GM12801 (cell line): ENCODE data around the gene EZR.

Source experiments
- TF ChIP-seq, protein P1 (sequence below): IDR thresholded peaks from one replicate; pipeline ENCODE4 v1.5.1; 2011; ENCODE audit warnings: control low read depth; ENCODE audit not compliant: insufficient read length; ENCODE audit errors: extremely low read depth

EZR gene

DNA sequence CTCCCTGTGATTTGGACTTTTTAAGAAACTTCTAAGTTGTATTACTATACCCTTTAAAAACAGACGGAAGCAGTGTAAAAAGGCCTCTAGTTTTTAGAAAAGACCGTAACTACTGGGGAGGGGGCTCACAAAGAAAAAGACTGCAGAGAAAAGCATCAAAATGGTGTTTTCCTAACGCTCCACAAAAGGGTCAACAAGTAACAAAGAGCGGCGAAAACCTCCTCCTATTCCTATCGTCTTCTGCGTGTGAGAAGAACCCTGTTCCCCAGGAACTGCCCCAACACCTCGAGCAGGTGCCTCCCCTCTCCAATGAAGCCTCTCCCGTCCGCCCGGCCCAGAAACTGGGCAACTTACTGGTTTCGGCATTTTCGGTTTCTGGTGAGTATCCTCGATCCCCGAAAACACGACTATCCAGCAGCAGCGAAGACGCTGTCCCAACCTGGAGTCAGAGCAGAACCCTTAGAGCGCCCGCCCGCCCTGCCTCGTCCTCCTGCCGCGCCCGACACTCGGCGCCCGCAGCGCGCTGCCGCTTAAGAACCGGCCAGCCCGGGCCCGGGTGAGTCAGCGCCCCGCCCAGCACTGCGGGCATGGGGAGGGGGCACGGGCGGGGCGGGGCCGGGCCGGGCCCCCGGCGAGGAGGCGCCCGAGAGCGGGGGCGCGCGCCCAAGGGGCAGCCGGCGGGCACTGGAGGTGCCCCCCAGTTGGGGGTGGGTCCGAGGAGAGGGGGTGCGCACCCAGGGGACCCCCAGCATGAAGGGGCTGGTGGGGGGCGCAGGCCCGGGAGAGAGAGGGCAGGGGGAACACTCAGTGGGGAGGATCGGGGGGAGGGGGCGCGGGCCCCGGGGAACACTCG, 1.2 kb downstream of the EZR start:
- TF ChIP-seq, protein P1, sequence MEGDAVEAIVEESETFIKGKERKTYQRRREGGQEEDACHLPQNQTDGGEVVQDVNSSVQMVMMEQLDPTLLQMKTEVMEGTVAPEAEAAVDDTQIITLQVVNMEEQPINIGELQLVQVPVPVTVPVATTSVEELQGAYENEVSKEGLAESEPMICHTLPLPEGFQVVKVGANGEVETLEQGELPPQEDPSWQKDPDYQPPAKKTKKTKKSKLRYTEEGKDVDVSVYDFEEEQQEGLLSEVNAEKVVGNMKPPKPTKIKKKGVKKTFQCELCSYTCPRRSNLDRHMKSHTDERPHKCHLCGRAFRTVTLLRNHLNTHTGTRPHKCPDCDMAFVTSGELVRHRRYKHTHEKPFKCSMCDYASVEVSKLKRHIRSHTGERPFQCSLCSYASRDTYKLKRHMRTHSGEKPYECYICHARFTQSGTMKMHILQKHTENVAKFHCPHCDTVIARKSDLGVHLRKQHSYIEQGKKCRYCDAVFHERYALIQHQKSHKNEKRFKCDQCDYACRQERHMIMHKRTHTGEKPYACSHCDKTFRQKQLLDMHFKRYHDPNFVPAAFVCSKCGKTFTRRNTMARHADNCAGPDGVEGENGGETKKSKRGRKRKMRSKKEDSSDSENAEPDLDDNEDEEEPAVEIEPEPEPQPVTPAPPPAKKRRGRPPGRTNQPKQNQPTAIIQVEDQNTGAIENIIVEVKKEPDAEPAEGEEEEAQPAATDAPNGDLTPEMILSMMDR = no peak

- TF ChIP-seq, protein P1 = no peak
Observed at GRCh38 chr6:158816803-158817727, 2.1 kb downstream of the EZR start.

DNA sequence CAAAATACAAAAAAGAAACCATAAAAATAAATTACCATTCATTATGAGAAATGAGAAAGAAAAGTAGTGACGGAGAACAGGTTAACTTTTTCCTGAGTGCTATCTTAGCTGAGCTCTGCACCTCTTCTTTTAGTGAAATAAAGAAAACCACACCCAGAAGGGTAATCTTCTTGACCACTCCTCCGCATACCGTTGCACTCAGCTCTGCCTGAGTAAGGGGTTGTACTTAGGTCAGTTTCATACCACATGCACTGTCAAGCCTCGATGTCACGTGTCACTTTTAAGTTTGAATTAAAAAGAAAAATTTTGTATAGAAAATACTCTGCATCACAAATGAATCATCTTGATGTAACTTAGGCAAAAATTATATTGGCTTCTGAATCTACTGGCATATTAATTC, 2.8 kb downstream of the EZR start:
- TF ChIP-seq, protein P1 = no peak

DNA sequence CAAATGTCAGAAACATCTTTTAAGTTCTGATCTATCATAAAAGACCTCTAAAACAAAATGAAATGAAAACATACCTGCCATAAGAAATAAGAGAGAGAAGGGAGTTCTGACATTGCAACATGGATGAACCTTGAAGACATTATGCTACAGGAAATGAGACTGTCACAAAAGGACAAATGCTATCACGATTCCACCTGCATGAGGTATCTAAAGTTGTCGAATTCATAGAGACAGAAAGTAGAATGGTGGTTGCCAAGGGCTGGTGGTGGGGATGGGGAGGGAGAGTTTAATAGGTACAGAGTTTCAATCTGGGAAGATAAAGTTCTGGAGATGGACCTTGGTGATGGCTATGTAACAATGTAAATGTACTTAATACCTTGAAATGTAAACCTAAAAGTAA, 3.3 kb downstream of the EZR start:
- TF ChIP-seq, protein P1 = no peak

DNA sequence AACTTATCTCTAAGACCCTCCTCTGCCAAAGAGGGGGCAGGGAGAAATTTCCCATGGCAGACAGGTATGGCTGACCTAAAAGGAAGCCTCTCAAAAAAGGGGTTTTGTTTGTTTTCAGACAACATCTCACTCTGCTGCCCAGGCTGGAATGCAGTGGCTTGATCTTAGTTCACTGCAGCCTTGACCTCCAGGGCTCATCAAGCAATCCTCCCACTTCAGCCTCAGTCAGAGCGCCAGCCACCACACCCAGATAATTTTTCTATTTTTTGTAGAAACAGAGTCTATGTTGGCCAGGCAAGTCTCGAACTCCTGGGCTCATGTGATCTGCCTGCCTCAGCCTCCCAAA, 3.8 kb downstream of the EZR start:
- TF ChIP-seq, protein P1 = no peak

- TF ChIP-seq, protein P1 = no peak
Observed at GRCh38 chr6:158813032-158813431, 6.1 kb downstream of the EZR start.

DNA sequence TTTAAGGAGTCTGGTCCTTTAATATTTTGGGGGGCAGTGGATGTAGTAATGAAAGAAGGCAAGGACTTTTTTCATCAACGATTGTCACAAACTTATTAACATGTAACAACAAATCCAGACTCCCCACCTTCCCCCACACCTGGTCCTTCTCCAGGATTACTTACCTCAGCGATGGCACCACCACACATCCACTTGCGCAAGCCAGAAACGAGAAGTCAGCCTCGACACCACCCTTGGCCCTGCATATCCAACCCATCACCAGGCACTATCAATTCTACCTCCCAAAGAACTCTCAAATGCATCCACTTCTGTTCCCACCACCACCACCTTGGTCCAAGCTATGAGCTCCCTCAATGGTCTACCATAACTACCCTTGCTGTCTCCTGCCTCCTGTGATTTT, 6.6 kb downstream of the EZR start:
- TF ChIP-seq, protein P1 = no peak
